ENCODE data around the gene SPDL1. TPM values are rescaled to one million over a fixed set of nuclear protein-coding genes. Genes with fewer than 3 reads are reported as not detected.

SPDL1 gene
- total and polyA plus RNA-seq, 2 donors (not counting 1 experiment from before 2014, with no cell fraction given), result 4.1 to 17.9 TPM

DNA sequence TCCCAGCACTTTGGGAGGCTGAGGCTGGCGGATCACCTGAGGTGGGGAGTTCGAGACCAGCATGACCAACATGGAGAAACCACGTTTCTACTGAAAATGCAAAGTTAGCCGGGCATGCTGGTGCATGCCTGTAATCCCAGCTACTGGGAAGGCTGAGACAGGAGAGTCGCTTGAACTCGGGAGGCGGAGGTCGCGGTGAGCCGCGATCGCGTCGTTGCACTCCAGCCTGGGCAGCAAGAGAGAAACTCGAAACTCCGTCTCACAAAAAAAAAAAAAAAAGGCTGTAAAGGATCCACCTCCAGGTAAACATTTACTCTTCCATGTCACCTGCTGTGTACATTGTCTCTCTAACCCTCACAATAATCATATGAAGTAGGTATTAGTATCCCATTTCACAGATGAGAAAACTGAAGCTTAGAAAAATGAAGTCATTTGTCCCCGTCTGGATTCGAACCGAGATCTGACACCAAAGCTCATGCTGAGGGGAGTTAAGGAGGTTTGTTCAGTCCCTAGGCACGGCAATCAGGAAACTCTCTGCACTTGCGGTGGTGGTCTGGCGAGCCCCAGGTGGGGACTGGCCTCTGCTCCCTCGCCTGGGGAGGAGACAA, 53.0 kb downstream of the SPDL1 start:
- Histone ChIP-seq H3K79me2 (ENCODE audit: control insufficient read depth, insufficient read depth, low read length) (peaks cover 53% of the 10 kb centered on the region), H3K4me1 (ENCODE audit: control insufficient read depth in 2 of 2, insufficient read depth in 2 of 2, low read length in 2 of 2) (peaks cover 24 to 32% of the 10 kb centered on the region in 2 donors), H3K4me3 (ENCODE audit: control extremely low read depth in 1 of 5, extremely low read depth in 1 of 5, insufficient read depth in 1 of 5, low read depth in 2 of 5, low read length in 4 of 5) (peak overlapping the region; percentile 55 to 89 (median 87)), H3K27ac (ENCODE audit: low read length in 2 of 2) (peak overlapping the region; percentile 86 to 90), H3K4me2 (replicated peaks; ENCODE audit: low read depth, low read length, poor library complexity, severe bottlenecking) (peak overlapping the region; percentile 96), H3K27me3 (replicated peaks in 1 of 4; ENCODE audit: control extremely low read depth in 1 of 4, control insufficient read depth in 3 of 4, insufficient read depth in 4 of 4, low read length in 3 of 4) (no peaks in the 10 kb centered on the region), H3K9ac (ENCODE audit: low read length) (peak overlapping the region; percentile 97), H3K36me3 (replicated peaks in 1 of 2; ENCODE audit: control extremely low read depth in 1 of 2, control insufficient read depth in 1 of 2, extremely low read depth in 1 of 2, insufficient read depth in 2 of 2, low read length in 1 of 2) (peaks cover 6 to 20% of the 10 kb centered on the region in 2 experiments), H2AFZ (ENCODE audit: insufficient read depth, low read depth, low read length, poor library complexity, severe bottlenecking) (peak overlapping the region; percentile 94), H3K9me3 (ENCODE audit: control extremely low read depth in 1 of 3, control insufficient read depth in 2 of 3, insufficient read depth in 1 of 3, low read length in 2 of 3) (peaks cover 0 to 6% (median 6%) of the 10 kb centered on the region in 3 donors), H4K20me1 (ENCODE audit: control insufficient read depth, insufficient read depth, low read length, poor library complexity, severe bottlenecking) (peaks cover 37% of the 10 kb centered on the region)
- intact Hi-C loops (cut with micrococcal nuclease), result loop anchor here (1.0 to 2.0 kb wide), 3 partner anchors 18 to 1058 kb away; partner anchors contain the start of genes PANK3 and SPDL1
- ChIA-PET CTCF (no interaction called here), POLR2A (interaction anchor here (1.0 to 1.3 kb wide), 3 partner anchors 20 to 1057 kb away, joined by 3 to 4 read pairs (median 3); partner anchors contain the start of genes PANK3 and SPDL1)
- Mint-ChIP-seq H3K9me3 (ENCODE audit: insufficient read depth) (peaks cover 11% of the 10 kb centered on the region), H3K4me1 (peaks cover 44% of the 10 kb centered on the region), H3K27ac (peak overlapping the region; percentile 96), H3K27me3 (no peaks in the 10 kb centered on the region), H3K4me3 (peak overlapping the region; percentile 98)
- DNase-seq (no peak), ATAC-seq (ENCODE audit: low read depth) (no peak)
- TF ChIP-seq, protein P1, sequence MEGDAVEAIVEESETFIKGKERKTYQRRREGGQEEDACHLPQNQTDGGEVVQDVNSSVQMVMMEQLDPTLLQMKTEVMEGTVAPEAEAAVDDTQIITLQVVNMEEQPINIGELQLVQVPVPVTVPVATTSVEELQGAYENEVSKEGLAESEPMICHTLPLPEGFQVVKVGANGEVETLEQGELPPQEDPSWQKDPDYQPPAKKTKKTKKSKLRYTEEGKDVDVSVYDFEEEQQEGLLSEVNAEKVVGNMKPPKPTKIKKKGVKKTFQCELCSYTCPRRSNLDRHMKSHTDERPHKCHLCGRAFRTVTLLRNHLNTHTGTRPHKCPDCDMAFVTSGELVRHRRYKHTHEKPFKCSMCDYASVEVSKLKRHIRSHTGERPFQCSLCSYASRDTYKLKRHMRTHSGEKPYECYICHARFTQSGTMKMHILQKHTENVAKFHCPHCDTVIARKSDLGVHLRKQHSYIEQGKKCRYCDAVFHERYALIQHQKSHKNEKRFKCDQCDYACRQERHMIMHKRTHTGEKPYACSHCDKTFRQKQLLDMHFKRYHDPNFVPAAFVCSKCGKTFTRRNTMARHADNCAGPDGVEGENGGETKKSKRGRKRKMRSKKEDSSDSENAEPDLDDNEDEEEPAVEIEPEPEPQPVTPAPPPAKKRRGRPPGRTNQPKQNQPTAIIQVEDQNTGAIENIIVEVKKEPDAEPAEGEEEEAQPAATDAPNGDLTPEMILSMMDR (IDR thresholded peaks at IDR 0.05), result no peak
- TF ChIP-seq EZH2 (IDR thresholded peaks at IDR 0.05; ENCODE audit: borderline replicate concordance, insufficient read depth, low read depth, low read length, poor library complexity, severe bottlenecking), result no peak
- WGBS (ENCODE audit: insufficient coverage), result 47% methylated on average over 23 of the region's 23 CpGs

DNA sequence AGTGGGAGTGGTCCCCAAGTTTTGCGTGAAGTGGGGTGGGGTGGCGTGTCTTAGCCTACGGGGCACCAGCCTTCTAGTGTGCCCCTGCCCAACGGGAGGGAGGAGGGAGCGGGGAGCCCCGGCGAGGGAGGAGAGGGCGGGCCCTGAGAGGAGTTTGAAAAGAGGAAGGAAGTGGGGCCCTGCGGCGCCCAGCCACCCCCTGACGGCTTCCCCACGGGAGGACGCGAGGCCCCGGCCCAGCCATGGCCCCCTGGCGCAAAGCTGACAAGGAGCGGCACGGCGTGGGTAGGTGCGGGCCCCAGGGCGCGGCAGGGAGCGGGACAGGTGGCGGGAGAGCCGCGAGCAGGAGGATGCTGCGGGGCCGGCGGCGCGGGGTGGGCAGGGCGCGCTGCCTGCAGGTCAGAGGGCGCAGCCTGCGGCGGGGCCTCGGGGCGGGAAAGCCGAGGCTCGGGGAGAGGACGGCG, 53.5 kb downstream of the SPDL1 start, which contains the start of gene DOCK2:
TSS of gene DOCK2 (plus strand) at position 191 of the 464 bp plus-strand sequence. CDS start at position 243, 52 bp downstream.
- no peak for TF ChIP-seq EZH2 (IDR thresholded peaks at IDR 0.05; ENCODE audit: borderline replicate concordance, insufficient read depth, low read depth, low read length, poor library complexity, severe bottlenecking)
- TF ChIP-seq, protein P1 (IDR thresholded peaks at IDR 0.05), result no peak
- Histone ChIP-seq H3K27ac (ENCODE audit: low read length in 2 of 2) (peak within 1 kb of the TSS; percentile 86 to 90), H3K9me3 (ENCODE audit: control extremely low read depth in 1 of 3, control insufficient read depth in 2 of 3, insufficient read depth in 1 of 3, low read length in 2 of 3) (peaks cover 0 to 6% (median 6%) of the 10 kb centered on the region in 3 donors), H3K79me2 (ENCODE audit: control insufficient read depth, insufficient read depth, low read length) (peaks cover 59% of the 10 kb centered on the region), H3K4me2 (replicated peaks; ENCODE audit: low read depth, low read length, poor library complexity, severe bottlenecking) (peak within 1 kb of the TSS; percentile 96), H2AFZ (ENCODE audit: insufficient read depth, low read depth, low read length, poor library complexity, severe bottlenecking) (peak within 1 kb of the TSS; percentile 94), H3K36me3 (replicated peaks in 1 of 2; ENCODE audit: control extremely low read depth in 1 of 2, control insufficient read depth in 1 of 2, extremely low read depth in 1 of 2, insufficient read depth in 2 of 2, low read length in 1 of 2) (peaks cover 6 to 20% of the 10 kb centered on the region in 2 experiments), H3K4me3 (ENCODE audit: control extremely low read depth in 1 of 5, extremely low read depth in 1 of 5, insufficient read depth in 1 of 5, low read depth in 2 of 5, low read length in 4 of 5) (peak within 1 kb of the TSS; percentile 83 to 89 (median 87)), H3K27me3 (replicated peaks in 1 of 4; ENCODE audit: control extremely low read depth in 1 of 4, control insufficient read depth in 3 of 4, insufficient read depth in 4 of 4, low read length in 3 of 4) (no peaks in the 10 kb centered on the region), H3K4me1 (ENCODE audit: control insufficient read depth in 2 of 2, insufficient read depth in 2 of 2, low read length in 2 of 2) (peaks cover 30 to 36% of the 10 kb centered on the region in 2 donors), H4K20me1 (ENCODE audit: control insufficient read depth, insufficient read depth, low read length, poor library complexity, severe bottlenecking) (peaks cover 43% of the 10 kb centered on the region), H3K9ac (ENCODE audit: low read length) (peak within 1 kb of the TSS; percentile 97)
- H3K27me3 Mint-ChIP-seq, result no peaks in the 10 kb centered on the region
- DNase-seq (peak; percentile 86), ATAC-seq (ENCODE audit: low read depth) (peak; percentile 92)
- WGBS (ENCODE audit: insufficient coverage), result under 1% methylated on average over 41 of the region's 42 CpGs
- peaks cover 49% of the 10 kb centered on the region for H3K4me1 Mint-ChIP-seq
- peak within 1 kb of the TSS; percentile 96 for H3K27ac Mint-ChIP-seq
- H3K4me3 Mint-ChIP-seq, result peak within 1 kb of the TSS; percentile 98
- peaks cover 11% of the 10 kb centered on the region for H3K9me3 Mint-ChIP-seq (ENCODE audit: insufficient read depth)
- ChIA-PET POLR2A (interaction anchor here (0.8 to 1.3 kb wide), 3 partner anchors 10 to 1057 kb away, joined by 3 to 6 read pairs (median 4); partner anchors contain the start of gene PANK3), CTCF (interaction anchor here (1.1 to 1.2 kb wide), 2 partner anchors 54 to 56 kb away, joined by 3 to 5 read pairs; partner anchors contain the start of gene SPDL1)
- intact Hi-C loops (cut with micrococcal nuclease), result loop anchor here (1.0 to 2.0 kb wide), 3 partner anchors 18 to 1058 kb away; partner anchors contain the start of genes PANK3 and SPDL1

Data from B cell (primary cell).